GM12878 (cell line): ENCODE data around the gene PRDX3. TPM values are rescaled to one million over a fixed set of nuclear protein-coding genes. Genes with fewer than 3 reads are reported as not detected.
A peak's percentile ranks its signal among the peaks of the same experiment; 100 is the strongest.

ENCODE experiments used
- ATAC-seq: fragments of 200-7000 bp; cut with Tn5 transposase; 3 replicates; pipeline ENCODE4 v1.9.1; 2020; ENCODE audit warnings: mild to moderate bottlenecking, moderate library complexity
- BruUV-seq: library from RNA; stranded (reverse); fragments of 400-500 nt; replicated peaks from 2 replicates; lab custom pipeline; 2021; lab: Mats Ljungman, UMichigan
- CTCF ChIA-PET: fragments of 300-600 bp; sonication (Branson Sonifier 250); formaldehyde crosslinking; extraction: SDS; loops from one replicate; lab custom pipeline; 2021; ENCODE audit warnings: inconsistent platforms; lab: Yijun Ruan, JAX
- POLR2A ChIA-PET: fragments of 350-600 bp; formaldehyde crosslinking; extraction: SDS; loops from one replicate; lab custom pipeline; 2021; ENCODE audit warnings: inconsistent platforms; lab: Charles Lee
- RAD21 ChIA-PET: fragments of 300-600 bp; sonication (Branson Sonifier 250); formaldehyde crosslinking; loops from one replicate; lab custom pipeline; 2023; ENCODE audit warnings: antibody characterized with exemption; ENCODE audit not compliant: unreplicated experiment; lab: Charles Lee
- SMC1A ChIA-PET: fragments of 300-600 bp; sonication (Branson Sonifier 250); formaldehyde crosslinking; loops from one replicate; lab custom pipeline; 2023; ENCODE audit not compliant: unreplicated experiment, uncharacterized antibody; lab: Charles Lee
- DNase-seq: peaks from one replicate; pipeline ENCODE4 v3.0.0-alpha.2; 2011; ENCODE audit warnings: low read depth, low spot score
- FAIRE-seq: peaks from 3 replicates; lab custom pipeline; 2011; peaks lifted over from hg19 to GRCh38; lab: Jason Lieb, UNC
- H2AFZ ChIP-seq: 2 replicates; pipeline ENCODE4 v1.6.0; 2011; ENCODE audit warnings: low read depth, low read length, control low read depth; ENCODE audit not compliant: control insufficient read depth
- H3K27ac ChIP-seq: 2 replicates; pipeline ENCODE4 v1.5.1; 2011; ENCODE audit warnings: control low read depth; ENCODE audit not compliant: control insufficient read depth, insufficient read depth
- H3K27me3 ChIP-seq, 2 experiments: replicated peaks in 1 of 2; 2 replicates each; pipeline versions ENCODE4 v1.6.0 to v1.6.1; 2011; ENCODE audit warnings: low read length in 1 of 2; ENCODE audit not compliant: control insufficient read depth in 2 of 2, insufficient read depth in 2 of 2
- H3K36me3 ChIP-seq, 2 experiments: 2 replicates each; pipeline ENCODE4 v1.5.1; 2011; ENCODE audit warnings: low read length in 1 of 2; ENCODE audit not compliant: control insufficient read depth in 2 of 2, insufficient read depth in 2 of 2
- H3K4me1 ChIP-seq: 2 replicates; pipeline ENCODE4 v1.6.1; 2011; ENCODE audit warnings: mild to moderate bottlenecking, low read length, moderate library complexity, mixed read lengths; ENCODE audit not compliant: control insufficient read depth, insufficient read depth
- H3K4me2 ChIP-seq: 2 replicates; pipeline ENCODE4 v1.6.0; 2011; ENCODE audit warnings: control low read depth; ENCODE audit not compliant: control insufficient read depth, insufficient read depth
- H3K4me3 ChIP-seq: fragments of 200-600 bp; sonication (generic); 2 replicates; pipeline ENCODE4 v1.5.1; 2016
- H3K79me2 ChIP-seq: 2 replicates; pipeline ENCODE4 v1.6.0; 2011; ENCODE audit warnings: low read length; ENCODE audit not compliant: control insufficient read depth, insufficient read depth
- H3K9ac ChIP-seq: 2 replicates; pipeline ENCODE4 v1.8.0; 2011; ENCODE audit warnings: low read length, control low read depth, mixed read lengths; ENCODE audit not compliant: control insufficient read depth, insufficient read depth
- H3K9me3 ChIP-seq: replicated peaks from 3 replicates; pipeline ENCODE4 v1.5.1; 2011; ENCODE audit warnings: mild to moderate bottlenecking, low read length; ENCODE audit not compliant: control insufficient read depth, insufficient read depth
- H4K20me1 ChIP-seq: 2 replicates; pipeline ENCODE4 v1.6.0; 2011; ENCODE audit not compliant: control insufficient read depth, insufficient read depth
- GABPA ChIP-seq: IDR thresholded peaks from 2 replicates; pipeline ENCODE4 v1.6.1; 2014; ENCODE audit warnings: antibody characterized with exemption, low read depth, mild to moderate bottlenecking, inconsistent platforms
- POLR2AphosphoS5 ChIP-seq: IDR thresholded peaks from 2 replicates; pipeline ENCODE4 v1.6.1; 2011; ENCODE audit warnings: mild to moderate bottlenecking, low read length, inconsistent platforms
- ZNF384 ChIP-seq: IDR thresholded peaks from 2 replicates; pipeline ENCODE4 v1.6.1; 2012; ENCODE audit warnings: low read depth, mild to moderate bottlenecking, low read length, improper control_type of control experiment, borderline replicate concordance
- WGBS: methylation state at CpG from one replicate; pipeline ENCODE4 v1.1.6; 2016; ENCODE audit warnings: low lambda C conversion rate; ENCODE audit not compliant: insufficient replicate concordance, insufficient coverage; ENCODE audit errors: missing lambda C conversion rate; 5-methylcytosine and 5-hydroxymethylcytosine counted together
- in situ Hi-C: fragments of 300-500 bp; cut with MboI; formaldehyde crosslinking; loops from 9 replicates; pipeline ENCODE4 v1.14.3; 2018; ENCODE audit warnings: mixed read lengths
- intact Hi-C: fragments of 100-400 bp; cut with micrococcal nuclease; formaldehyde crosslinking; loops from one replicate; pipeline ENCODE4 v1.14.2; 2022; ENCODE audit not compliant: unreplicated experiment
- polyA plus RNA-seq, 11 experiments: library from polyadenylated mRNA; depleted of rRNA in 4 of 11; unstranded in 6 of 11; stranded (reverse) in 5 of 11; fragments of >200 nt; fragmentation: Nextera tagmentation in 4 of 11; fragmentation: Illumina TruSeq in 1 of 11; extraction: Ambion mirVana in 4 of 11; extraction: Trizol in 1 of 11; gene quantifications; 1 replicate in 1 of 11; 2 replicates in 10 of 11; pipeline versions ENCODE4 v1.2.1 to v1.2.3, GENCODE V29; 2011 to 2016; ENCODE audit warnings: inconsistent platforms in 2 of 11, missing spikeins in 2 of 11, low read depth in 1 of 11
- total RNA-seq, 4 experiments: library from RNA; depleted of rRNA in 3 of 4; stranded (reverse); fragments of >200 nt in 3 of 4; fragmentation: Illumina TruSeq in 1 of 4; extraction: Trizol in 1 of 4; gene quantifications; 2 replicates each; pipeline versions ENCODE4 v1.2.1 to v1.2.3, GENCODE V29; 2013 to 2021
- TF ChIP-seq, protein P1 (sequence below): fragments of 450-650 bp; IDR thresholded peaks from 2 replicates; pipeline ENCODE4 v1.6.1; 2017; ENCODE audit warnings: mild to moderate bottlenecking, moderate library complexity
- TF ChIP-seq, protein P2 (sequence below): fragments of 450-650 bp; formaldehyde crosslinking; IDR thresholded peaks from 2 replicates; pipeline ENCODE4 v1.4.0; 2022; ENCODE audit warnings: mild to moderate bottlenecking, moderate library complexity
- TF ChIP-seq, protein P3 (sequence below), 3 experiments: IDR thresholded peaks in 2 of 3; conservative IDR thresholded peaks in 1 of 3; 2 replicates each; pipeline ENCODE4 v1.5.1; 2011; ENCODE audit warnings: low read depth in 3 of 3, low read length in 3 of 3, mild to moderate bottlenecking in 3 of 3, control low read depth in 2 of 3, moderate library complexity in 2 of 3, inconsistent platforms in 1 of 3, mixed read lengths in 1 of 3; ENCODE audit not compliant: control insufficient read depth in 2 of 3, insufficient read depth in 1 of 3; ENCODE audit errors: extremely low read depth in 1 of 3
- TF ChIP-seq, protein P4 (sequence below): fragments of 450-650 bp; IDR thresholded peaks from 2 replicates; pipeline ENCODE4 v1.6.1; 2018; ENCODE audit warnings: mild to moderate bottlenecking, low read depth, moderate library complexity; ENCODE audit not compliant: partially characterized antibody

Gene PRDX3
- total and polyA plus RNA-seq, 10 of the 15 experiments (the other 5 are each of a cell fraction or from before 2014, with no cell fraction given): 195 to 1,431 (median 398) TPM

DNA sequence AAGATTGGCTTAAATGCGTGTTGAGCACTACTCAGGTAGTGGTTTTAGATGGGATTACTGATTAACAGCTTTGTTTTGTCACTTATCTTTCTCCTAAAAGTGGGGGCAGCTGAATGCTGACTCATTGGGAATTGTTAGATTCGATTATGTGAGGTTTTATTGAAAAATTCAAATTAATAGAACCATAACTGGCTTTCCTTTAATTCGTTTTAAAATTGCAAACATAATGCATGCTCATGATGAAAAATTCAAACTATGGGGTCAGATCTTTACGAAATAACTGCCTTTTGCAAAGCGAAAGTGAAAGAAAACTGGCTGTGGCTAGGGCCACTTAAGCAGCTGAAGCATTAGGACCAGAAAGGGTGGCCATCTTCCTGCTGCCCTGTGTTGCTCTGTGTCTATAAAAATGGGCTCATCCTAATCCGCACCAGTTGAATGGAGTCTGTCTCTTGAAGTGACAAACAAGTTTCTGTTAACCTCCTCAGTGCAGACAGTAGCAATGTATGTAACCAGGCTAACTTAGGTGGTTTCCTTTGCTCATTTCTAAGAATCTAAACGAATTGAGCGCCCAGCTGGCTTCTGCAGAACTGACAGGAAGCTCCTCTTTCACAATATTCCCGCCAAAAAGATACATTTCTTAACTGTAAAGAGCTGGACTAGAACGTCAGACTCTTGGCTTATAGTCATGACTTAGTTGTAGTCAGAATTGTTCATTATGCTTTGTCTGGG, 46.9 kb downstream of the PRDX3 start:
- peak overlapping the region; percentile 70 for H3K4me2 ChIP-seq
- TF ChIP-seq, protein P1, sequence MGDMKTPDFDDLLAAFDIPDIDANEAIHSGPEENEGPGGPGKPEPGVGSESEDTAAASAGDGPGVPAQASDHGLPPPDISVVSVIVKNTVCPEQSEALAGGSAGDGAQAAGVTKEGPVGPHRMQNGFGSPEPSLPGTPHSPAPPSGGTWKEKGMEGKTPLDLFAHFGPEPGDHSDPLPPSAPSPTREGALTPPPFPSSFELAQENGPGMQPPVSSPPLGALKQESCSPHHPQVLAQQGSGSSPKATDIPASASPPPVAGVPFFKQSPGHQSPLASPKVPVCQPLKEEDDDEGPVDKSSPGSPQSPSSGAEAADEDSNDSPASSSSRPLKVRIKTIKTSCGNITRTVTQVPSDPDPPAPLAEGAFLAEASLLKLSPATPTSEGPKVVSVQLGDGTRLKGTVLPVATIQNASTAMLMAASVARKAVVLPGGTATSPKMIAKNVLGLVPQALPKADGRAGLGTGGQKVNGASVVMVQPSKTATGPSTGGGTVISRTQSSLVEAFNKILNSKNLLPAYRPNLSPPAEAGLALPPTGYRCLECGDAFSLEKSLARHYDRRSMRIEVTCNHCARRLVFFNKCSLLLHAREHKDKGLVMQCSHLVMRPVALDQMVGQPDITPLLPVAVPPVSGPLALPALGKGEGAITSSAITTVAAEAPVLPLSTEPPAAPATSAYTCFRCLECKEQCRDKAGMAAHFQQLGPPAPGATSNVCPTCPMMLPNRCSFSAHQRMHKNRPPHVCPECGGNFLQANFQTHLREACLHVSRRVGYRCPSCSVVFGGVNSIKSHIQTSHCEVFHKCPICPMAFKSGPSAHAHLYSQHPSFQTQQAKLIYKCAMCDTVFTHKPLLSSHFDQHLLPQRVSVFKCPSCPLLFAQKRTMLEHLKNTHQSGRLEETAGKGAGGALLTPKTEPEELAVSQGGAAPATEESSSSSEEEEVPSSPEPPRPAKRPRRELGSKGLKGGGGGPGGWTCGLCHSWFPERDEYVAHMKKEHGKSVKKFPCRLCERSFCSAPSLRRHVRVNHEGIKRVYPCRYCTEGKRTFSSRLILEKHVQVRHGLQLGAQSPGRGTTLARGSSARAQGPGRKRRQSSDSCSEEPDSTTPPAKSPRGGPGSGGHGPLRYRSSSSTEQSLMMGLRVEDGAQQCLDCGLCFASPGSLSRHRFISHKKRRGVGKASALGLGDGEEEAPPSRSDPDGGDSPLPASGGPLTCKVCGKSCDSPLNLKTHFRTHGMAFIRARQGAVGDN: no peak; the same call in 1 of the 2 replicates
- TF ChIP-seq, protein P2, sequence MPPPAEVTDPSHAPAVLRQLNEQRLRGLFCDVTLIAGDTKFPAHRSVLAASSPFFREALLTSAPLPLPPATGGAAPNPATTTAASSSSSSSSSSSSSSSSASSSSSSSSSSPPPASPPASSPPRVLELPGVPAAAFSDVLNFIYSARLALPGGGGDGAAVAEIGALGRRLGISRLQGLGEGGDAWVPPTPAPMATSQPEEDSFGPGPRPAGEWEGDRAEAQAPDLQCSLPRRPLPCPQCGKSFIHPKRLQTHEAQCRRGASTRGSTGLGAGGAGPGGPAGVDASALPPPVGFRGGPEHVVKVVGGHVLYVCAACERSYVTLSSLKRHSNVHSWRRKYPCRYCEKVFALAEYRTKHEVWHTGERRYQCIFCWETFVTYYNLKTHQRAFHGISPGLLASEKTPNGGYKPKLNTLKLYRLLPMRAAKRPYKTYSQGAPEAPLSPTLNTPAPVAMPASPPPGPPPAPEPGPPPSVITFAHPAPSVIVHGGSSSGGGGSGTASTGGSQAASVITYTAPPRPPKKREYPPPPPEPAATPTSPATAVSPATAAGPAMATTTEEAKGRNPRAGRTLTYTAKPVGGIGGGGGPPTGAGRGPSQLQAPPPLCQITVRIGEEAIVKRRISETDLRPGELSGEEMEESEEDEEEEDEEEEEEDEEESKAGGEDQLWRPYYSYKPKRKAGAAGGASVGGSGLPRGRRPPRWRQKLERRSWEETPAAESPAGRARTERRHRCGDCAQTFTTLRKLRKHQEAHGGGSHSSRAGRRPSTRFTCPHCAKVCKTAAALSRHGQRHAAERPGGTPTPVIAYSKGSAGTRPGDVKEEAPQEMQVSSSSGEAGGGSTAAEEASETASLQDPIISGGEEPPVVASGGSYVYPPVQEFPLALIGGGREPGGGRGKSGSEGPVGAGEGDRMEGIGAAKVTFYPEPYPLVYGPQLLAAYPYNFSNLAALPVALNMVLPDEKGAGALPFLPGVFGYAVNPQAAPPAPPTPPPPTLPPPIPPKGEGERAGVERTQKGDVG: no peak
- TF ChIP-seq ZNF384: no peak
- TF ChIP-seq POLR2AphosphoS5: peak; percentile 57; the same call in 1 of the 2 replicates
- TF ChIP-seq, protein P3, sequence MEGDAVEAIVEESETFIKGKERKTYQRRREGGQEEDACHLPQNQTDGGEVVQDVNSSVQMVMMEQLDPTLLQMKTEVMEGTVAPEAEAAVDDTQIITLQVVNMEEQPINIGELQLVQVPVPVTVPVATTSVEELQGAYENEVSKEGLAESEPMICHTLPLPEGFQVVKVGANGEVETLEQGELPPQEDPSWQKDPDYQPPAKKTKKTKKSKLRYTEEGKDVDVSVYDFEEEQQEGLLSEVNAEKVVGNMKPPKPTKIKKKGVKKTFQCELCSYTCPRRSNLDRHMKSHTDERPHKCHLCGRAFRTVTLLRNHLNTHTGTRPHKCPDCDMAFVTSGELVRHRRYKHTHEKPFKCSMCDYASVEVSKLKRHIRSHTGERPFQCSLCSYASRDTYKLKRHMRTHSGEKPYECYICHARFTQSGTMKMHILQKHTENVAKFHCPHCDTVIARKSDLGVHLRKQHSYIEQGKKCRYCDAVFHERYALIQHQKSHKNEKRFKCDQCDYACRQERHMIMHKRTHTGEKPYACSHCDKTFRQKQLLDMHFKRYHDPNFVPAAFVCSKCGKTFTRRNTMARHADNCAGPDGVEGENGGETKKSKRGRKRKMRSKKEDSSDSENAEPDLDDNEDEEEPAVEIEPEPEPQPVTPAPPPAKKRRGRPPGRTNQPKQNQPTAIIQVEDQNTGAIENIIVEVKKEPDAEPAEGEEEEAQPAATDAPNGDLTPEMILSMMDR (IDR thresholded peaks at IDR 0.05 in 2 of 3, conservative IDR thresholded peaks at IDR 0.05 in 1 of 3; ENCODE audit: control insufficient read depth in 2 of 3, extremely low read depth in 1 of 3, insufficient read depth in 1 of 3, low read depth in 3 of 3, low read length in 3 of 3): no peak
- TF ChIP-seq, protein P4, sequence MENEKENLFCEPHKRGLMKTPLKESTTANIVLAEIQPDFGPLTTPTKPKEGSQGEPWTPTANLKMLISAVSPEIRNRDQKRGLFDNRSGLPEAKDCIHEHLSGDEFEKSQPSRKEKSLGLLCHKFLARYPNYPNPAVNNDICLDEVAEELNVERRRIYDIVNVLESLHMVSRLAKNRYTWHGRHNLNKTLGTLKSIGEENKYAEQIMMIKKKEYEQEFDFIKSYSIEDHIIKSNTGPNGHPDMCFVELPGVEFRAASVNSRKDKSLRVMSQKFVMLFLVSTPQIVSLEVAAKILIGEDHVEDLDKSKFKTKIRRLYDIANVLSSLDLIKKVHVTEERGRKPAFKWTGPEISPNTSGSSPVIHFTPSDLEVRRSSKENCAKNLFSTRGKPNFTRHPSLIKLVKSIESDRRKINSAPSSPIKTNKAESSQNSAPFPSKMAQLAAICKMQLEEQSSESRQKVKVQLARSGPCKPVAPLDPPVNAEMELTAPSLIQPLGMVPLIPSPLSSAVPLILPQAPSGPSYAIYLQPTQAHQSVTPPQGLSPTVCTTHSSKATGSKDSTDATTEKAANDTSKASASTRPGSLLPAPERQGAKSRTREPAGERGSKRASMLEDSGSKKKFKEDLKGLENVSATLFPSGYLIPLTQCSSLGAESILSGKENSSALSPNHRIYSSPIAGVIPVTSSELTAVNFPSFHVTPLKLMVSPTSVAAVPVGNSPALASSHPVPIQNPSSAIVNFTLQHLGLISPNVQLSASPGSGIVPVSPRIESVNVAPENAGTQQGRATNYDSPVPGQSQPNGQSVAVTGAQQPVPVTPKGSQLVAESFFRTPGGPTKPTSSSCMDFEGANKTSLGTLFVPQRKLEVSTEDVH: peak; percentile 29
- TF ChIP-seq GABPA: no peak

More for the DNA sequence above, 46.9 kb downstream of the PRDX3 start:
- intact Hi-C loops (no loop called here), in situ Hi-C loops (no loop called here)
- Histone ChIP-seq H3K4me3 (peak overlapping the region; percentile 24), H3K27ac (peak overlapping the region; percentile 76), H3K4me1 (peaks cover 14% of the 10 kb centered on the region), H4K20me1 (no peaks in the 10 kb centered on the region), H3K27me3 (no peaks in the 10 kb centered on the region), H3K9me3 (no peaks in the 10 kb centered on the region), H3K36me3 (peaks cover 0 to 5% of the 10 kb centered on the region in 2 experiments; a peak in 2 of 4 replicates), H3K79me2 (no peaks in the 10 kb centered on the region), H3K9ac (peak overlapping the region; percentile 31; the same call in 1 of the 2 replicates), H2AFZ (peak overlapping the region; percentile 96)
- peak; percentile 94 for ATAC-seq
- no TSS peak for BruUV-seq
- peak; percentile 86 for FAIRE-seq
- POLR2A ChIA-PET: interaction anchor here (0.6 to 1.9 kb wide), 7 partner anchors 12 to 344 kb away, joined by 3 to 8 read pairs (median 4); partner anchors contain the start of gene DENND10
- RAD21 ChIA-PET: interaction anchor here (0.9 to 1.7 kb wide), 9 partner anchors 12 to 160 kb away, joined by 3 to 13 read pairs (median 4); partner anchors contain the start of genes DENND10, EIF3A and PRDX3
- CTCF ChIA-PET: interaction anchor here (0.6 to 1.6 kb wide), 7 partner anchors 13 to 314 kb away, joined by 3 to 6 read pairs (median 4); no protein-coding TSS in a partner anchor
- peak; percentile 45 for DNase-seq
- under 1% methylated on average over 10 of the region's 10 CpGs for WGBS
- SMC1A ChIA-PET: interaction anchor here (0.7 to 2.4 kb wide), 12 partner anchors 9 to 99 kb away, joined by 3 to 10 read pairs (median 4); partner anchors contain the start of gene DENND10
